Stimulated activated CD8-positive, alpha-beta memory T cell treated with anti-CD3 and anti-CD28 coated beads, Interleukin-2, amount 100 ng/mL, for 48 hours (primary cell): ENCODE data around the gene GOT2.
"Not testable (repeated sequence)": the region's sequence is repeated elsewhere in the genome, so short reads cannot be mapped to it uniquely, and the experiment has no call there.

Experiments used
- DNase-seq, 2 donors: peaks; one replicate each; pipeline ENCODE4 v3.0.0-alpha.2; 2020; ENCODE audit warnings: low read depth in 2 of 2

GOT2 gene

DNA sequence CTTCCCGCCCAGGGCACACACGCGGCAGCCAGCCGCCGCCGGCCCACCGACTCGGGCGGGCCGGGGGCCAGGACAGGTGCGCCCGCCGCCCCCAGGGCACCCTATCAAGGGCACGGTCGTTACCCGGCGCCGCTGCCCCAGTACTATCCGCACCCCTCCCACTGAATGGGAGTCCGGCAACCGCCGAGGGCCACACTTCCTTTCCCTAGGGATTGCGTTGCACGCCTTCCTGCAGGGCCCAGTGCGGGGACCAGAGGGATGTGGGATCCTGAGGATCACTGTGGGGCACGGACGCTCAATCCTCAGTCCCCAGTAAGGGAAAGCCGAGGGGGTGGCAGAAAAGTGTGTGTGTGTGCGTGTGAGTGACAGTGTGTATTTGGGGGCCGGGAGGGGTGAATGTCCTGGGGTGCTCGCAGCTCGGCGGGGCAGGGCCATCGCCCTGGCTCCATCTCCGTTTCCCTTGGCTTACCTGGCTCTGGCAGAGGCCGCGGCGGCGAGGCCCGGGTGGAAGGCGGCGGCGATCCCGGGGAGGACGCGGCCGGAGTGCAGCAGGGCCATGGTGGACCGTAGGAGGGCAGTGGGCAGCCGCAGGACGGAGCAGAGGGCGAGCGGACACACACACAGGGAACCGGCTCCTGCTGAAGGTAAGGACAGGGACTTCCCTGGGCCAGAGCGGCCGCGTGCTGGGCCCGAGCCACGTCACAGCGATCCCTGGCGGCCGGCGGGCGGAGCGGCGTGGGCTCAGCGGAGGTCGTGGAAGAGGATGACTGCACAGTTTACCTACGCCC lies at the start of gene GOT2:
Gene GOT2 (minus strand): TSS at position 646 of the 788 bp plus-strand sequence. CDS start 88 bp downstream, at position 558.
- peak; percentile 70 to 77 for DNase-seq

DNA sequence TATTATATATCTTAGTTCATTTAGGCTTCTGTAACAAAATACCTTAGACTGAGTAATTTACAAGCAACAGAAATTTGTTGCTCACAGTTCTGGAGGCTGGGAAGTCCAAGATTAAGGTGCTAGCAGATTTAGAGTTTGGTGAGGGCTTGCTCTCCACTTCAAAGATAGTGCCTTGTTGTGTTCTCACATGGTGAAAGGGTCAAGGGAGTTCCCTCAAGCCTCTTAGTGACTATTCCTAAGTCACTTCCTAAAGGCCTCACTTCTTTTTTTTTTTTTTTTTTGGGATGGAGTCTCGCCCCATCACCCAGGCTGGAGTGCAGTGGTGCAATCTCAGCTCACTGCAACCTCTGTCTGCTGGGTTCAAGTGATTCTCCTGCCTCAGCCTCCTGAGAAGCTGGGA lies 45.2 kb upstream of the GOT2 start:
- not testable (repeated sequence) for DNase-seq

DNA sequence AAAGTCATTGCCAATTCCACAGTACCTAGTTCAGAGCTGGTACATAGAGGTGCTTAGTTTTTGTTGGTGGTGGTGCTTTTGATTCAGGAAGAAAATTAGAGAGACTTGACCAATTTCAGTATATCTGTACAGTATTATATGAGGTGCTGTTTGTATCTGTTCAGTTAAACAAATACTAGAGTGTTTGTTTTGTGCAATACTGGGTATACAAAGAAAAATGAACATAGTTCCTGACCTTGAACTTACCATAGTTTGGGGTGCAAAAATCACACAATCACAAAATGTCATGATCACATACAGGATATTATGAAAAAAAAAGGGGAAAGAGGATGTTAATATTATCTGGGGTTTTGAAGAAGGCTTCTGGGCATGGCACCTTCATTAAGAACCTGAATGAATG lies 39.8 kb upstream of the GOT2 start:
- DNase-seq = no peak

DNA sequence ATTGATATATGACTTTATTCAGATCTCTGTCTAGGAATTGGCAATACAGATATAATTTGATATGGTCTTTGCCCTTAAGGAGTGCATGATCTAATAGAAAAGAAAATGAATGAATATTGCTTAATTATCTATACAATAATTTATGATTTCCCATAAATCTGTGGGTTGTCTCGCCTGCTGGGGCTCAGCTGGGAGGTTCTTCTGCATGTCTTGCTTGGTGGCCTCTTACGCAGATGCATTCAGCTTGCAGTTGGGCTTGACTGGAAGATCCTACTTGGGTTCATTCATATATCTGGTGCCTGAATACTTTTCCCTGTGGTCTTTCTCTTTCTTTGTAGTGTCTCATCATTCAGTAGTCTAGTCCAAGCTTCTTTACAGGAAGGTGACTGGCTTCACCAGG lies 34.0 kb upstream of the GOT2 start:
- DNase-seq = no peak

DNA sequence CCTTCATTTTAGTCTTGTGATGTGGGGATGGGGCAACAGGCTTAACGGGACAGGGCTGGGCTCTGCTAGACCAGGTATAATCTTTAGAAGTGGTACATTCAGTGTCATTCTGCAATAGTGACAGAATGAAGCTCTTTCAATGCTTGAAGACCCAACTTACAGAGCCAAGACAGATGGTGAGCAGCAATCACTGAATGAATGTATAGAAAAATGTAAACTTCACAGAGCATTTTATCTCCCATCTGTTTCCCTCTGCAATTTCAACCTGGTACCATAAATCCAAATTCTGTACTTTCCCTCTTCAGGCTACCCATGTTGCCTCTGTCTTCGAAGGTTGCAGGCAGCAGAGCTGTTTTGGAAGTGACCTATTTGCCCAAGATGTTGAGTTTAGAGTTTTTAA lies 33.5 kb upstream of the GOT2 start:
- DNase-seq = no peak

DNA sequence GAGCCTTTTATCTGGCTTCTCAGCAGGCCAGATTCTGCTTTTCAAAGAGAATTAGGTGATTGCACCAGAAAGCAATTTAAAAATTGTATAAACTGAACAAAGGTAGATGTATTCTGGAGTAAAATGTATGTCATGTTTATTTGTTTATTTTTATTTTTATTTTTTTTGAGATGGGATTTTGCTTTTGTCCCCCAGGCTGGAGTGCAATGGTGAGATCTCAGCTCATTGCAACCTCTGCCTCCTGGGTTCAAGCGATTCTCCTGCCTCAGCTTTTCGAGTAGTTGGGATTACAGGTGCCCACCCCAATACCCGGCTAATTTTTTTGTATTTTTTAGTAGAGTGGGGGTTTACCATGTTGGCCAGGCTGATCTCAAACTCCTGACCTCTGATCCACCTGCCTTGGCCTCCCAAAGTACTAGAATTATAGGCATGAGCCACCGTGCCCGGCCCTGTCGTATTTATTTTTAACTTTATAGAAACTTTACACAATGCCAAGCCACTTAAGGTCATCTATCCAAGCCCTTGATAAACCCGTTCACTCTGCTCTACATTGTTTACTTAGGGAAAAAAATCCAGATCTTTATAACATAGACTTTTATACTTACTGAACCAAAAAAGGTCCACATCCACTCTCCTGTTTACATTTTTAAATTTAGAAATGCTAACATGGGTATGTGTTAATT lies 22.7 kb upstream of the GOT2 start:
- no peak for DNase-seq

DNA sequence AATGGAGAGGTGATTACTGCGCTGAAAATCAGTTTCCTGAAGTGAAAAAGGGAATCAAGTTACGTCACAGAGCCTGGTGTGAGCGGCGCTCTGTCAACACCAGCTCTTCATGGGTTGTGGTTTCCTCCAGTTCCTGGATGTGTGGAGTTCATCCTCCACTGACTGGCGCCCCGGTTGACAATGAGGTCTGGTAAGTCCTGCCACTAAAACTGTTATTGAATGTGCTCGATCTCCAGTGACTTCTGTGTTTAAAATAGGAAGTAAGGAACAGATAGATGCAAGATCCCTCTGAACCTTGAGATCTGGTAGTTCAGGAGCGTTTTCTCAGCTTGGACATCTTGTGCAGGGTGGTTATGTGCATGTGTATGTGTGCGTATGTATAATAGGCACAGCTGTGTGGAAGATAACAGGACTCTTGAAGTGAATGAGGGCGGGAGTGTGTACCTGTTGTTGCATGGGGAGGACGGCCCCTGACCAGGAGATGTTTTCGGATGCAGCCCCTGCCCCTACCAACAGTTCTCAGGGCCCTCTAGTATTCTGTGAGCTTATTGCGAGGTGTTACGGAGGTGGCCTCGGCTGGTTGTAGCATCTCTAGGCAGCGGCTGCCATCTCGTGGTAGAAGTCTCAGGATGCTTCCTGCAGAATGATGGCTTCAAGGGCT lies 22.0 kb upstream of the GOT2 start:
- peak; percentile 57 to 65 for DNase-seq

DNA sequence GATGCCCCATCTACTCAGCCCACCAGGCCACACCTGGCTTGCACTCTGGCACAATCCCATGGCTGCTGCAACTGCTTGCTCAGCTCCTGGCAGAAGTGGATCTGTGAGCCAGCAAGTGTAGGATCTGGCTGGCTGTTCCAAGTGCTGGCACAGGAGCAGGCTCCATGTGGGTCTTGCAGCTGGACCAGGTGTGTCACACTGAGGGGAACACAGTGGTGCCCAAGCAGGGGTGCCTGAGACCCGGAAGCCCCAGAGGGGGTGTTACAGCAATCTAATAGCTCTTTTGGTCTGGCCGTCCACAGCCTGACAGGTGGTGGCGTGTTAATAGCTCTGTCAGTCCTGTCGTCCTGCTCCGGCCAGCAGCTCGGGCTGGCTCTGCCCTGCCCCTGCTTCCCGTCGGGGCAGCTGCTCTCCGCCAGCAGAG lies 19.6 kb upstream of the GOT2 start:
- no peak for DNase-seq

DNA sequence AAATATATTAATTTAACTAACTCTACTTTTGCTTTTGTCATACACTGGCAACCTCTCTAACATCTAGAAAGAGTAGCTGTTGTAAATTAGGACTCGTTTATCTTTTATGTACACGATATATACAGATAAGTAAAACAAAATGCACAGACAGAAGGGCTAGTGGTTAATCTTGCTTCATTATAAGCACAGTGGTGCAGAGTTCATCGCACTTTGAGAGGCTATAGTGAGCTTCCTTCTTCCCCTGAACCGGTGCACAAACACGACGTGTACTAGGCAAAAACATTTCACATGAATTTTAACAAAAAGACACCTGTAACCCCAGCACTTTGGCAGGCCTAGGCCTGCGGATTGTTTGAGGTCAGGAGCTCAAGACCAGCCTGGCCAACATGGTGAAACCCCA lies 10.4 kb upstream of the GOT2 start:
- no peak for DNase-seq

DNA sequence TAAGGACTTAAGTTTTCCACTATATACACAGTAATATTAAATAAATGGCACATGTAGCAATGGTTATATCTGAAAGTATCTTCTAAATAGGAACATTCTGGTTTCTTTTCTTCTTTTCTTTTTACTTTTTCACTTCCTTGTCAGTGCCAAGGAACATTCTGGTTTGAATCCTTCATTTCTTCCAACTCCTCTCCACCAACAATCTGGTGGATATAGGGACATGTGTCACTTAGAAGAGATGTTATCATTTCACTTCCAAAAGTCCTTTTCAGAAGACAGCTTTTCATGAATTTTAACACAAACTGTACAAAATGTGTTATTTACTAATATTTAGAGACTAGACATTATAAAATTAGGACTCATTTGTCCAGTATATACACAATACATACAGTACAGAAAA lies 7.9 kb upstream of the GOT2 start:
- no peak for DNase-seq

DNA sequence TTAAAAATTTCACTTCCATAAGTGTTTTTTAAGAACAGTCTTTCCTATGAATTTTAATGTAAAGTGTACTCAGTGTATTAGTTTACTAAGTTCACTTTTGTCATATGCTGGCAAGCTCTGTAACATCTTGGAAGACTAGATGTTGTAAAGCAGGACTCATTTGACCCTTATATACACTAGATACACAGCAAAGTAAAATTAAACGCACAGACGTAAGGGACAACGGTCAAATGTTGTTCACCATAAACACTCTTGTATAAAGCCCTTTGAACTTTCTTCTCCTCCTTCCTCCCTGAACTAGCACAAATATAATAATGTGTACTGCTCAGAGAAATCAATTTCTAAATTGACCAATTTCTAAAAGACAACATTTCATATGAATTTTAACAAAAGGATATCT lies 7.0 kb upstream of the GOT2 start:
- DNase-seq = no peak

DNA sequence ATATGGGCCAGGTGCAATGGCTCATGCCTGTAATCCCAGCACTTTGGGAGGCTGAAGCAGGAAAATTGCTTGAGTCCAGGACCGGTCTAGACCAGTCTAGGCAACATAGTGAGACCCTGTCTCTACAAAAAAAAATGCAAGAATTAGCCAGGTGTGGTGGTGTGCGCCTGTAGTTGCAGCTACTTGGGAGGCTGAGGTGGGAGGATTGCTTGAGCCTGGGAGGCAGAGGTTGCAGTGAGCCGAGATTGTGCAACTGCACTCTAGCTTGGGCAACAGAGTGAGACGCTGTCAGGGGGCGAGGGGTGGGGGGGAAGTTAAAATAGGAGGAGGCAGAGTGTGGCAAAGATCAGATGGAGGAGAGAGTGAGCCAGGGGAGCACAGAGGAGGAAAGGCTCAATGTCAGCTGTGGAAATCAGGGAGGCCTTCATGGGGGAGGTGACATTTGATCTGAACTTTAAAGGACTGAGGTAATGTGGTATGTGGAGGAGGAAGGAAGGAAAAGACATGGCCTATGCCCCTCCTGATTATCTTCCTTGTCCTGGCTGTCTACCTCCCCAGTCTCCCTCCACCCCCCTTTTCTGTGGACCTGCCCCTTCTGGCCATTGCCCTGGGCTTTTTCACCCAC lies 4.7 kb upstream of the GOT2 start:
- no peak for DNase-seq

DNA sequence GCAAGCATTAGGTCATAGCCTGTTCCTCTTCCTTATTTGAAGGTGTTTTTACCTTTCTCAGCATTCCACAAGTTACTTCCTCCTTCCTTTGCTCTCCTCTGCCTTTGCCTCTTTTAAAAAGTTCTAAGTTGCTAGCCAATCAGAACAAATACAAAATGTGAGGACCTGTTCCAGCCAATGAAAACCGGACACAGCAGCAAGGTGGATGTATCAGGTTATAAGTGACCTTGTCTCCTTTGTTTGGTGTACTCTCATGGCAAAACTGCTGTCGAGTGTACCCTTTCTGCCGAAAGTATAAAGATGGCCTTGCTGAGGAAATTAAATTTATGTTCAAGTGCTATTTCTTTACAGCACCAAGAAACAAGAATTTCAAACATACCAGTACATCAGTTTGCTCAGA lies 2.2 kb upstream of the GOT2 start:
- DNase-seq = not testable (repeated sequence)

DNA sequence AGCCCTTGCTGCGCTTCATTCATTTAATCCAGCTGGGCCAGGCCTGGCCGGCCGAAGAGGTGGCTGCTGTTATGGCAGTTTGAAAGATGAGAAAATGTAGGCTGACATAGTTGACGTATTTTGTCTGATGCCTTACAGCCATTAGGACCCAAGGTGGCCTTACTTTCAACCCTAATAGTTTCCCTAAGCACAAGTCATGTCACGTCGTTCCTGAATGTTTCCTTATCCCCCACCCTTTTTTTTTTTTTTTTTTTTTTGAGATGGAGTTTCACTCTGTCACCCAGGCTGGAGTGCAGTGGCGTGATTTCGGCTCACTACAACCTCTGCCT lies 307 bp upstream of the GOT2 start:
- DNase-seq = no peak

DNA sequence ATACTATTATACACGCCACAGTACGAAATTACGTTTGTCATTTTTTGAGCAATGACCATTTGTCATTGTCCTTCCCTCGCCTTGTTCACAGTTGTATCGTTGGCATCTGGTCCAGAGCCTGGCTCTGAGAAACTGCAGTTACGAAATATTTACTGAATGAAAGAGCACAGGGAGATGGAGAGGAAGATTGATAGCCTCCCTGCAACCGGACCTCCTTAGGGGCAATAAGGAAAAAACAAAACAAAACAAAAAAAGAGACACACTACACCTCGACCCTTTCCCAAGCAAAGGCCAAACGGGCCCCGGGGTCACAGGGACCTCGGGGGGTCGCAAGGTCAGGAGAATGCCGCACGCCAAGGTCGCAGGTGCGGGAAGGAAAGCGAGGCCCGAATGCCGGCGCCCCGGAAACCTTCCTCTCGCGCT lies 857 bp downstream of the GOT2 start:
- DNase-seq = no peak

DNA sequence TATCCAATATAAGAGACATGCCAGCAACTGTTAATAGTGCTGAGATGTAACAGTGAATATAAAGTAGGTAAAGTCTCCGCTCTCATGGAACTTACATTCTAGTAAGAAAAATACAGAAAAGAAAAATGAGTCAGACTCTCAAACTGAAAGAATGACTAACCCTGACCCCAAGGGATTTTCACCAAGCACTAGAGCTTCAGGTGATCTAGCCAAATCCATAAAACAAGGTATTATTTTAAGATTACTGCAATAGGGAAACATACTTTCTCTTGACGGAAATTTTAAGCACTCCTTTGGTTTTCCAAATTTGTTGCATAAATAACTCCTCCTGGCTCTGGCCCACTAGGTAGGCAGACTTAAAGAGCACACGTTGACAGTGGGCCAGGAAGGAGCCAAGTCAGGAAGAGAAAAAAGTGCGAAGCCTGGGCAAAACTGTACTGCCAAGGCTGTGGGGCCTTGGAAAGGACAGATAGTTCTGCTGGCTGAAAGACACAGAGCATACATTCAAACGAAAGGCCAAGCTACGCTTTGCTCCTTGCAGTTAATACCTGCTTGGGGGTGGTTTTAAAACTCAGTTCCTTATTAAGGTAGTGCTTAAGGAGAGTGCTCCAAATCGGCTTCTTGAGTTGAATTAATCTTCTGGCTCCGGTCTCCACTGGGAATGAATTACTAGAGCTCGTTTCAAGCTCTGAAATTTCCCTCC lies 1.4 kb downstream of the GOT2 start:
- no peak for DNase-seq

DNA sequence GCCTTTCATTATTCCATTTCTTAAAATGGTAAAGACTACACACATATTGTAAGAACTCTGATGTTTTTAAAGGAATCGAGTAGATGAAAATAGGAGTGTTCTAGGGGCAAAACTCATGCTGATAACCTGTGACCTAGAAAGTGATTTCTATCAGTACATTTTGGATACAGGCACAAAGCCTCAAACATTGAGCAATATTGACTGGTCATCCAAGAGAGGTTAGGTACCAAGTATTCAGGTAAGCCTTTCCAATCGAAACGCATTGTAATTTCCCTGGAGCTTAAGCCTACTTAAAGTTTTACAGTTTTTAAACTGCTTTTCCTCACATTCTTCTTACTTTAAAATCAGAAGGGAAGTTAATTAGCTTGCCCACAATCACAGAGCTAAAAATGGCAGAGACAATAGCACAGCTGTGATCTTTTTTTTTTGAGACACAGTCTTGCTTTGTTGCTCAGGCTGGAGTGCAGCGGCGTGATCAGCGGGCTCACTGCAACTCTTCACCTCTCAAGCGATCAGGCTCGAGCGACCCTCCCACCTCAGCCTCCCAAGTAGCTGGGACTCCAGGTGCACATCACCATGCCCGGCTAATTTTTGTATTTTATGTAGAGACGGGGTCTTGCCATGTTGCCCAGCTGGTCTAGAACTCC lies 3.3 kb downstream of the GOT2 start:
- DNase-seq = no peak

DNA sequence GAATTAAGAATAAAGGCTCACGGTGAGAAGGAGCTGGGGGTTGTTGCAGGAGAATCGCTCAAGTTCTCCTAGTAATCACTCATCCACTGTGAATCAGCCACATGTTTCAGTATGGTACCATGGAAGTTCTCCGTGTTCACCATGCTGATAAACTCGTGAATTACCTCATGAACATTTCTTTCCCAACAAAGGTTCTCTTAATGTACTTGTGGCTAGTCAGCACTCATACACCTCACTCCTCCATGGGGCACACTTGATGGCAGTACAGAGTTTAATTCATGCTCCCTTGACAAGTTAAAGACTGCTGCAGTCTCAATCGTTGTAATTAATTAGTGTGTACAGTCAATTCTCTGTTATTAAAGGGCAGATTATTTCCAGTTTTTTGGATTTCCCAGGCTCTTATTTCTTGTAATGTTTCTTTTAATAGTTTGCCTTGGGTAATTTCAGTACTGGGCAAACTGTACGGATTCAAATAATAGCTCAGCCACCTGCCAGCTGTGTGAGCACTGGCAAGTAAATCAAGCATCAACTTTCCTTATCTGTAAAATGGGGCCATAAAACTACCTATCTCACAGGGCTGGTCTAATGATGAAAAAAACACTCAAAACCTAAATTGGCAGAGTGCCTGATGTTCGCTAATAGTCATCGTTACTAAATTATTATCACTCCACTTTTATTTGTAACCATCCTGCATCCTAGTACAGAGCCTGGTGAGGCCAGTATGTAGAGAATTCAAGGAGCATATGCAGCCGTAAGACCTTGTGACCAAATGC lies 6.1 kb downstream of the GOT2 start:
- no peak for DNase-seq

DNA sequence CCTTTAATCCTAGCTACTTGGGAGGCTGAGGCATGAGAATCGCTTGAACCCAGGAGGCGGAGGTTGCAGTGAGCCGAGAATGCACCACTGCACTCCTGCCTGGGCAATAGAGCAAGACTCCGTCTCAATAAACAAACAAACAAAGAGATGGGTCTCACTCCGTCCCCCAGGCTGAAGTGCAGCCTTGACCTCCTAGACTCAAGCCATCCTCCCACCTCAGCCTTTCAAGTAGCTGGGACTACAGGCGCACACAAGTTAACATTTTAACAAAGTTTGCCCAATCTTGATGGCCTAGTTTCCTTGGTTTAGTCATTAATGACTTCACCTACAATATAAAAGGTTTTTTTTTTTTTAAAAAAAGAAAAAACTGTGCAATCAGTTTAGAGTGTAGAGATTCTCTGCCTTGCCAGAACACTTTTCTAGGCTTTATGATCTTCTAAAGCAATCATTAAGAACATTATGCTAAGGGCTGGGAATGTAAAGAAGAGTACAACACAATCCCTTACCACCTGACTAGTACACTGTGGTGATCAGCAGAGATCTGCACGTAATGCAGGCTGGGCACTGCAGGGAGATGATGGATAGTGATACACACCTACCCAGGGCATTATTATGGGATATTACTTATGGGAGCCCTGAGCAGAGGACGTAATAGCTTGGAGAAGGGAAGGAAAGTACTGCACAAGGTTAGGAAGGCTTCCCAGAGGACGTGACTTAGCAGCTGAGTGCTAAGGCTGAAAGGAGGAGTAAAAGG lies 6.9 kb downstream of the GOT2 start:
- DNase-seq = no peak

DNA sequence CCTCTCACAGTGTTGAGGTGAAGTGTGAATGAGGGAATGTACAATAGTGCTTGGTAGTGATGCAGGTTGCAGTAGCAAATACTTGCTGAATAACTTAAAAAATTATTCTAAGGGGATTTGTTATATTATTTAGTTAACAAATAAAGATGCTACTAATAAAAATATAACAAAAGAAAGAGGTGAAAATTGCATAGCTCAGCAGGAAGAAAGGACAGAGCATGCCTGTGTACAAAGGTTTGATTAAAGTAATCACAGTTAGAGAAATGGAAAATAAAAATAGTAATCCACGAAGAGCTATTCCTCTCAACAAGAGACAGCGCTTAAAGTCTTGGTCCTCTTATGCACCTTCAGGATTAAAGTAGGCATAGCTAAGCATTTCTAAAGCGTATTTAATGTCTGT lies 11.0 kb downstream of the GOT2 start:
- no peak for DNase-seq
